Measurements from ENCODE around the gene ZIC4.

ZIC4 gene

DNA sequence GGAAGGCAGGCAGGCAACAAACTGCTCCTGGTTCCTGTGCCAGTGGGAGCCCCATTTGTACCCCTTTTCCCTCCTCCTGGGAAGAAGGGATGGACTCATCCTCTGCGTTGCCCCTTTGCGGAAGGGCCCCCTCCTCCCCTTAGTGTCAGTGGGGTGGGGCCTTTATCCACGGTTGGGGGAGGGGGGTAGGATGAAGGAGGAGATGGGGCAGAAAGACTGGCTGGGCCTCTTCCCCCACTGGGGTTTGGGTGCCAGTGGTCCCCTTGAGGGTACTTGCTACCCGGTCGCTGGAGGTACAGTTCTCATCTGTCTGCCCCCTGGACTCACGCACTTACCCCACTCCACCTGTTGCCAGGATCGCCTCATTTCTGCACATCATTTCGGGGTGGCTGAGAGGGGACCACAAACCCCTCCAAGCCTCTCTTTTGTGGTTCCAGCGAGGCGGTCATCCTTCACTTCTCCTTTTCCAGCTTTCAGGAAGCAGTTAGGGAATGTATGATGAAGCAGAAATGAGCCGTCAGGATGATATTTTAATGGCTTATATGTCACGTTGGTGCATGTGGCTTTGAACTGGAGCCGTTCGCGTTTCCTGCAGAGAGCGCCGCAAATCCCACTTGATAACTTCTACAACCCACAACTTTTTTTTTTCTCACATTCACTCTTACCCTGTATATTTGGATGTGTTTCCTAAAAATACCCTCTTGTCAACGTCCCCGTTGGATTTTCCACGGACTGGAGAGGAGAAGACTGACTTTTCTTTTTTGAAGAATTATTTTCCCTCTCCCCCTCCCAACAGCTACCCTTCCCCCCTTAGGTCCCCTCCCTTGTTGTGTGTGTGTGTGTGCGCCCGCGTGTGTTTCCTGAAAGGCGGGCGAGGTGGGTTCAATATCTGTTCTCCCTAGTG, at the start of gene ZIC4:
ZIC4 (minus strand) TSS at position 516 of the 904 bp plus-strand sequence. CDS start 3,746 bp downstream, outside the sequence.
- DNase-seq = no peak

DNA sequence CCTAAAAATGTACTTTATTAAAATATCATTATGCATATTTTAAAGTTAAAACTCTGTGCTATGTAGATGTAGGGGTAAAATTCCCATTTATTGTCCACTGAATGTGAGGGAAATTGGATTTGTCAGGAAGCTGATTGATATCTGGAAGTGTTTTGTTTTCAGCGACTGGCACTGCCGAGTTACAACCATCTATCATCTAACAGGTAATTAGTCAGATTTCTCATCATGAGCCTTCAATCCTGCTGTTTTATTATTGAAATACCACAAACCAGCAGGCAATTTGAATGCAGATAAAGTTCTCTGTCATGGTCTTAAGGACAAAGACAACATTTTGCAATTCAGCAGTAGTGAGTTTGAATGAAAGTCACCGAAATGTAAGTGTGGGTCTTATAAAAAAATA, 43.3 kb upstream of the ZIC4 start:
- DNase-seq = no peak

DNA sequence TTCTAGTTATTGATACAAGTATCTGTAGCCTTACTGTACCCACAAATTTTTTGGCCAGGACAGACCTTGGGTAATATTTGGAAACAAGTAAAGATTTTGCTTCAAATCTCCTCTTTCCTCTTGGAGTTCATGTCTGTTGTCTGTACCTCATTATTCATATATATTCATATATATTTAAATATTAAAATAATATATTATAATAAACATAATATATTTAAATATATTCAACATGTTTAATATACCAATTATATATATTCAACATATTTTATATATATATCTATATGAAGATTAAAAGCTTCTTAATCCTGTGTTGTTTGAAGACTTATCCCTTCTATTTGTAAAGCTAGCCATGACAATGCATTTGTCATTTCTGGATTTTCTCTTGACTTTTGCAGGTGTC, 40.9 kb upstream of the ZIC4 start:
- DNase-seq = no peak

DNA sequence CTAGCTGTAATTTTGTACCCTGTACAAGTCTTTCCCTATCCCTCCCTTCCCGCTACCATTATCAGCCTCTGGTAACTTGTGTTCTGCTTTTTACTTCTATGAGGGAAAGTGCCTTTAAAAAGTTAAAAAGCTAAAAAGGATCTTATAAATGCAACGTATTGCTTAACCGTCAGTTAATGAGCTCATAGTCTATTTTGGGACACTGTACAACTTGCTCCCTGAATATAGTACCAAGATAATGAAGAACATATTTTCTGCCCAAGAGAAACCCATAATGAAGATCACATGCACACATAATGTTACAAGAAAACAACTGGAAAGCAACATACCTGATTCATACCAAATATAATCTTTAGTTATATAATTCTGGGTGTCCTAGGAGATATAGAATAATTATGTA, 25.4 kb upstream of the ZIC4 start:
- no peak for DNase-seq

DNA sequence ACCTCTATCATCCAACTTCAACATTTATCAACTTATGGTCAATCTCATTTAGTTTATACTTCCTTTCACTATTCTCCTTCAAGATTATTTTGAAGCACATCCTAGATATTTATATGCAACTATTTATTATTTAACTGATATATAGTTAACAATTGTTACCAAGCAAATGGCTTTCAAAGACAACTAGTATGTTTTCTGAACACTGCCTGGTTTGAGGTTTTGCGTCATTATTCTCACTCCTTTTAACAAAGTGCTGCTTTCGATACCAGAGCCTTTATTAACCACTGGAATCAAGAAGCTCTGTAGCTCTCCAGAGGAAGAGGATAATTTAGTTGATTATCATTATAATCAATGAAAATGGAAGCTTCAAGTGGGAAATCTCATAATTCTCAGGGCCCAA, 22.4 kb upstream of the ZIC4 start:
- no peak for DNase-seq

DNA sequence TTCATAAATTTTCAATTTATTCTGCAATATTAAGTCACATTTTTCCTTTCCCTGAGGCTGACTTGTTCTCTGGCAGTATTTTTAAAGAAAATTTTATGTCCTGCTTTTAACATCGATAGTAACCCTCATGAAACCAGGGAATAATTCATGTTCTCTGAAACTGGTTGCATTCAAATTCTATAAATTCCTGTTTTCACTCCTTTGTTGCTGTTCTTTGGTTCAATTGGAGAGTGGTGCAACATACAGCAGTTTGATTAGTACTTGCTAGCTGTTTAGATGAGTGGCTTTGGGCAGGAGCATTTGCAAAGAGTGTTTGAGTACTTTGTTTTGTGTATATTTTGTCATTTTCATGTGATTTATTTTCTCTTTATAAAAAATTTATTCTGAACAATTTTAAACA, 22.0 kb upstream of the ZIC4 start:
- DNase-seq = no peak

- no peak for DNase-seq
Measured at GRCh38 chr3:147427746-147428145, 21.4 kb upstream of the ZIC4 start.

GRCh38 chr3:147426931-147427330, 20.6 kb upstream of the ZIC4 start:
- no peak for DNase-seq

DNA sequence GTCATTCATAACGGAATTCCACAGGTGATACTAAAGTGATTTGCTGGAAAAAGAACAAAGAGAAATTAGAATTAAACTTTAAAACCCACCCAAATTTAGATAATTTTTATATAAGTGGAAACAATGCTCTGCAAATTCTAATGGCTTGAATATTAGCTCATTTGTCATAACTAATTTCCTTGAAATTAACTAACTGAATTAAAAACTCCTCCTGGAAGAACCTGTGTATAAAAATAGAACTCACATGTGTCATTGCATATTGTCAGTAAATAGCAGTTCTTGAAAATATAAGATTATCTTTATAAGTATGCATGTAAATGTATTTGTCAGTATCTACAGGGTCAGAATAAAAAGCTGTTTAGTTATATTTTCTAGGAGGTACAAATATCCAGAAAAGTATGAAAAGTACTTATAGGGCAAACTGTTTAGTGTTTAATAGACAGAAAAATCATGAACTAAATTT, 19.1 kb upstream of the ZIC4 start:
- DNase-seq = no peak

GRCh38 chr3:147424581-147425387, 18.4 kb upstream of the ZIC4 start:
- no peak for DNase-seq

- DNase-seq = no peak
Measured at GRCh38 chr3:147423798-147424580, 17.6 kb upstream of the ZIC4 start.

GRCh38 chr3:147423537-147423797, 17.1 kb upstream of the ZIC4 start:
- no peak for DNase-seq

GRCh38 chr3:147422601-147423536, 16.5 kb upstream of the ZIC4 start:
- no peak for DNase-seq

- no peak for DNase-seq
Measured at GRCh38 chr3:147422196-147422595, 15.9 kb upstream of the ZIC4 start.

DNA sequence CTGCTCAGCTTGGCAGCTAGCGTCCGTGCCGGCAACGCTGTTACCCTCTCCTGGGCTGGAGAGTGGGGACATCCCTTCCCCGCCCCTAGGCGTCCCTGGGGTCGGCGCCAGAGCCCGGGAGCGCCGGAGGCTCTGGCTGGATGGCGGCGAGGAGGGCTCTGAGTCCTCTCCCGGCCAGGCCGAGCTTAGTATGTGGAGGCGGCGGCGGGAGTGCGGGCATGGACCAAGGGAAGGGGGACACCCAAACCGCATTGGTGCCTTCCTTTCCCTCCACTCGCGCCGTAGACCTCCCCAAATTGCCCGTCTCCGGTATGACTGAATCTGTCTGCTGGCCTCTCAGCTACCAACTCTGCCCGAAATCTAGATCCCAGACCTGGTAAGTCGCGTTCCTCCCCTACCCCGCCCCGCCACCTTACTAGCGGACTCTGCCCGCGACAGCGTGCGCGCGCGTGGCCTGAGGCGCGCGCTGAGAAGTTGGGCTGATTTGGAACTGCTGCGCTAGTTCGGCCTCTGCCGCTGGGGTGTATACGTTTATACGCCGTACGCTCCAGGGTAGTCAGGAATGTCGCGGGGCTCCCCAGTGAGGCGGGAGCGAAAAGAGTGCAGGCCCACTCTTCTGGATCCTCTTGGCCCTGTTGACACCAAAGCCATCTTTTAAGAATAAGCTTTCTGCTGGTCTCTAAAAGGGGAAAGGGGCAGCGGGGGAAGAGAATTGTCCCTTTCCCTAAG, 15.0 kb upstream of the ZIC4 start:
- no peak for DNase-seq

DNA sequence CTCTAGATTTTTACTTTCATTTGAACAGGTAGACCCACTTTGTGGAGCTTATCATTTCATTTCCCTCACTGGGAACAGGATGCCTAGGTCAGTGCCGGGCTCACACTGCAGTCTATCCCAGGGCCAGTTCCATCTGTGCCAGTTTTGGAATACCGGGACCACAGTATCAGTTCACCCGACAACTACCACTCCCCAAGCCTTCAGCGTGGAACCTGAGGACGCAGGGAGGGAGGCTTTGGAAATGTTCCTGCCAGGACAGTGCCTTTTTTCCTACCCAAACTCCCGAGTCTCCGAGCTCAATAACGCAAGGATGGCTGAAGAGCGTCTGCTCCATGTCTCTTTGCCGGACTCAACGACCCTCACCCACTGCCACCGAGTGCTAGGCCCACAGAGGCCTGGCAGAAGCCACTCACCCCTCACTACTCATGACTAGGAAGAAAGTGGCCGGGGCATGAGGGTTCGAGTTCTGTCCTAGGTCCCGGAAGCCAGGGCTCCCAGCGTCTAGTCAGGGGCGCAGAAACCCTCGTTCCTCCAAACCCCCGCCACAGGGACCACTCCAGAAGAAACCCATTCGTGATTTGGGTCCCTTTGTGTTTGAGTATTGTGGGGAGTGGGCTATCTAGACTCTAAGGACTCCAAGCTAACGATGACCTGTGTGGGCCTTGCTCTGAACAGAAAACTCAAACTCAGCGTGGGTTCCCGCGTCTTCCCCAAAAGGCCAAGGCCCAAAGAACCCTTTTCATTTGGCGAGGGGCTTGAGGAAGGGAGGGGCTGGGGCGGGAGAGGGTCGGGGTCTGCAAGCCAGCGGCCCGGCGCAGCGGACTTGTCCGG, 14.2 kb upstream of the ZIC4 start:
- DNase-seq = no peak

DNA sequence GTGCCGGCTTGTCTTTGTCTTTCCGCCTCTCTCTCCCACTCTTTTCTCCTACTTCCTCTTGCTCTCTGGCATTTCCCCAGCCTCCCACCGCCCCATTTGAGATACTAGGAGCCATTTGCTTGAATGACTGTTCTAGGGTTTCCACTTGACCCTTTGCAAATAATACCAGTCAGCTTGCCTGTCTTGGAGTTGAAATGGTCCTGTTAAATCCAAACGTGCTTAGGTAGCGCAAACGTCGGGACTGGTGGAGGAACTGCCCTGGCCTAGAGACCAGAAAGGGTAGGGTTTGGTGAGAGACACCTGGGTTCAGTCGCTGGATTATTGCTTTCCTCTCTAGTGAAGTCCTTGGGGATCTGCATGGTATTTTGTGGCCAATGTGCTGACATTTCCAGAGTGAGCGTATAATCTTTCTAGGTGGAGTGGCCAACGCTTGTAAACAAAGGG, 13.5 kb upstream of the ZIC4 start:
- no peak for DNase-seq

DNA sequence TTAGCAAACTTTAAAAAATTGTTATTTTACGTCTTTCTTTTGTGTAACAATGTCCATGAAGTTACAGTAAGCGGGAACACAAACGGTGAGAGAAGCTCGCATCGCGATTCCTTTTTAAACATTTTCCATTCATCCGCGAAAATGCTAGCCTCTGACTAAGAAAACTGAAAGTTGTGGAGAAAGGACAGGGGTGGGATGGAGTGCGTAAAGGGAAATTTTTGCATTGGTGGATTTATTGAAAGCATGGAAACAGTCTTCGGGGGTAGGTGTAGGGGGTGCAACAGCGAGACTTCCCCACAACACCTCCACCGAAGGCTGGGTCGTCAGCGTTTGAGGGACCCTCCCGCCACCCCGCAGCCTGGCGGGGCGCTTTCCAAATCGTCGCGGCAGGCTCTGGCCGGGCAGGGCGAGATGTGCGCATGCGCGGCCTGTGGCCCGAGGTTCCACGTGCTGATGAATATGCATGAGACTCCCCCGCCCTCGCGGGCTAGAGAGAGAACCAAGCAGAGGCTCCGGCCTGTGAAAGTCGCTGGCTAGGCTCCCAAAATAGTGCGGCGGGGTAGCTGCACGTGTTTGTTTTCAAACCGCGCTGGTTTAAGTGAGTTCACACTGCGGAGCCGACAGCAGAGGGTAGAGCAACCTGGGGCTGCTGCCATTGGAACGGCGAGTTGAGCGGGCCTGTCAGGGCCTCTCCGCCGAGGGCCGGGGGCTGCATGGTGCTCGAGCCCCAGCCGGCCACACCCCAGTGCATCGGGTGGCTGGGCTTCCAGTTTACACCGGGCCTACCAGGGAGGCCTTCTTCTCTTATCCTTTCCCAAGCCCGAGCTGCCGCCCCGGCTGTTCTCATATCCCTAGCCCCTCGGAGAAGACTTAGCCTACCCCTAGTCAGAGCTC, 12.7 kb upstream of the ZIC4 start:
- DNase-seq = no peak

DNA sequence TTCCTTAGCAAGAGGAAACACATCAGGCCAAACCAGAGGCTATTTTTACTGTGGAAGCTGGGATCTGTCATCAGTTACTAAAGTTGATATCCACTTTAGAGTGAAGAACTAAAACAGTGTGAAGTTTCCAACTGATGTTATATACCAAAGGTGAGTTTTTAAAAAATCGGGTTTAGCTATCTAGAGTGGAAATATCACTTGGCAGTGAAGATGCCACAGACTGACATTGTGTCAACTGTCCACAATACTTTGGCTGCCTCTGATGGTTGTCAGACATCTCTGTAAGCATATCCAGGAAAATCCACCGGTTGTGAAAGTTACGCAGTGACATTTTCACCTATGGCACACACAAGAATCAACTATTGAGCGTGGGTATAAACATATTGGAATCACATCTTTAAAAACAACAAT, 12.0 kb upstream of the ZIC4 start:
- DNase-seq = no peak

Measured in DMS153 (cell line).